Lung (tissue), 12 donors: ENCODE measurements around the gene STRAP. TPM values are rescaled to one million over a fixed set of nuclear protein-coding genes. Genes with fewer than 3 reads are reported as not detected.

Source experiments
- ATAC-seq: fragments of 200-7000 bp; cut with Tn5 transposase; one replicate; pipeline ENCODE4 v1.9.1; 2020; ENCODE audit warnings: moderate number of reproducible peaks; ENCODE audit not compliant: insufficient read depth, low FRiP score
- DNase-seq, 3 donors: peaks; one replicate each; pipeline ENCODE4 v3.0.0-alpha.2; 2013 to 2017
- H3K27ac ChIP-seq, 2 donors: one replicate each; pipeline ENCODE4 v1.5.1; 2013; ENCODE audit warnings: mild to moderate bottlenecking in 2 of 2, moderate library complexity in 2 of 2, control low read depth in 1 of 2, inconsistent platforms in 1 of 2, low read depth in 1 of 2, low read length in 1 of 2
- H3K27me3 ChIP-seq, 3 donors: one replicate each; pipeline ENCODE4 v1.5.1; 2013; ENCODE audit warnings: low read length in 2 of 3; ENCODE audit not compliant: control insufficient read depth in 3 of 3, insufficient read depth in 3 of 3
- H3K36me3 ChIP-seq, 4 donors: one replicate each; pipeline ENCODE4 v1.5.1; 2013; ENCODE audit warnings: low read length in 4 of 4, mild to moderate bottlenecking in 1 of 4, moderate library complexity in 1 of 4; ENCODE audit not compliant: control insufficient read depth in 4 of 4, insufficient read depth in 4 of 4
- H3K4me1 ChIP-seq, 5 donors: one replicate each; pipeline ENCODE4 v1.5.1; 2013; ENCODE audit warnings: low read length in 5 of 5, mild to moderate bottlenecking in 2 of 5, moderate library complexity in 1 of 5; ENCODE audit not compliant: control insufficient read depth in 5 of 5, insufficient read depth in 5 of 5
- H3K4me3 ChIP-seq: one replicate; pipeline ENCODE4 v1.5.1; 2013; ENCODE audit warnings: mild to moderate bottlenecking, control low read depth, moderate library complexity
- H3K9ac ChIP-seq, 2 donors: one replicate each; pipeline ENCODE4 v1.5.1; 2013; ENCODE audit warnings: low read length in 2 of 2, control low read depth in 1 of 2; ENCODE audit not compliant: insufficient read depth in 1 of 2
- H3K9me3 ChIP-seq, 4 donors: one replicate each; pipeline ENCODE4 v1.5.1; 2013; ENCODE audit warnings: low read length in 3 of 4, mild to moderate bottlenecking in 1 of 4, moderate library complexity in 1 of 4; ENCODE audit not compliant: control insufficient read depth in 4 of 4, insufficient read depth in 3 of 4
- CTCF ChIP-seq: IDR thresholded peaks from 2 replicates; pipeline ENCODE4 v1.5.1; 2012; ENCODE audit warnings: mild to moderate bottlenecking; ENCODE audit errors: control extremely low read depth, extremely low read depth
- WGBS, 2 donors: extraction: QIAGEN DNeasy Blood & Tissue Kit; methylation state at CpG; one replicate each; pipeline ENCODE4 v1.1.7; 2013; 5-methylcytosine and 5-hydroxymethylcytosine counted together
- polyA plus RNA-seq, 2 donors: library from polyadenylated mRNA; stranded (reverse); fragments of 200-250 nt; gene quantifications; one replicate each; pipeline ENCODE4 v1.2.1, GENCODE V29; 2013
- total RNA-seq, 2 donors: library from RNA; depleted of rRNA in 1 of 2; stranded (reverse); fragments of >200 nt in 1 of 2; gene quantifications; one replicate each; pipeline ENCODE4 v1.2.1, GENCODE V29; 2014 to 2021
- donor health status: control.
- donor health status: control.
- donor health status: Bipolar disorder and iron deficiency.
- donor health status: healthy.
- donor health status: DM: yes; HTN: yes; CAD: no.

STRAP gene
- total and polyA plus RNA-seq, 4 donors, result 53.8 to 88.5 (median 82.7) TPM

GRCh38 chr12:15896867-15897266, 14.7 kb downstream of the STRAP start:
- WGBS, 2 donors, result 86 to 94% methylated on average over 1 of the region's 1 CpG
- no peak for DNase-seq
- no peak for TF ChIP-seq CTCF
- Histone ChIP-seq H3K36me3 (peaks cover 11 to 25% (median 22%) of the 10 kb centered on the region in 4 donors), H3K9ac (no peak overlapping the region), H3K9me3 (no peaks in the 10 kb centered on the region), H3K4me1 (no peaks in the 10 kb centered on the region), H3K27ac (no peak overlapping the region), H3K27me3 (no peaks in the 10 kb centered on the region), H3K4me3 (no peak overlapping the region)
- no peak for ATAC-seq

GRCh38 chr12:15897433-15897832, 15.2 kb downstream of the STRAP start:
- Histone ChIP-seq H3K27me3 (no peaks in the 10 kb centered on the region), H3K27ac (no peak overlapping the region), H3K9me3 (no peaks in the 10 kb centered on the region), H3K9ac (no peak overlapping the region), H3K4me3 (no peak overlapping the region), H3K4me1 (no peaks in the 10 kb centered on the region), H3K36me3 (peaks cover 12 to 29% (median 26%) of the 10 kb centered on the region in 4 donors)
- no peak for TF ChIP-seq CTCF
- WGBS, 2 donors, result 78 to 85% methylated on average over 2 of the region's 2 CpGs
- ATAC-seq, result no peak
- DNase-seq, result no peak

DNA sequence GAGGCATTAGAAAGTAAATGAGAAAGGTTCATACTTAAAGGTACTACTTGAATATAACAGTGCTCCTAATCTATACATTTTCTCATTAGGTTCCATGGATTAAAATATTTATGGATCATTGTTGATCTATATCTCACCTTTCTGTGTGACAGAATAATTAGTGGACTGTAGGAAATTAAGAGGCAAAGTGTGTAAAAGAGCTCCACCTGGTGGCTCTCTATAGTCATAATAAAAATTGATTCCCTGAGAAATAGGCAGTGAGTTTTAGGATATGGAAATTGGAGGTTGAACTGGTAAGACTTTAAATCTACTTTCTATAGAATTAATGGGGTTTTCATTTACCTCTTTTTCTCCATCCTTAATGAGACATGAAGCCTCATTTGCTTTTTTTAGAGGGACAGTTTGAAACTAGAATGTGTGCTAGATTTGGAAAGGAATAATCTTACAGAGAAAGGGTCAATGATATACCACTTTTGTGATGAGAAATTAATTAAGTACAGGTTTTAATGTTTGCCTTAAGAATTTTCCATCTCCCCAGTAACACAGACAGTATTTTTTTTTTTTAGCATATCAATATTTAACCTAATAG, 17.2 kb downstream of the STRAP start:
- peaks cover 11 to 42% (median 29%) of the 10 kb centered on the region in 4 donors for H3K36me3 ChIP-seq
- peak; percentile 66 for ATAC-seq
- no peaks in the 10 kb centered on the region for H3K4me1 ChIP-seq
- peak; percentile 44 for TF ChIP-seq CTCF
- peak in 1 of 3 donors; percentile 31 for DNase-seq
- no peaks in the 10 kb centered on the region for H3K27me3 ChIP-seq
- H3K9ac ChIP-seq, result no peak overlapping the region
- H3K4me3 ChIP-seq, result no peak overlapping the region
- no peak overlapping the region for H3K27ac ChIP-seq
- no peaks in the 10 kb centered on the region for H3K9me3 ChIP-seq
